Hematopoietic multipotent progenitor cell treated with erythropoietin and hydrocortisone succinate and interleukin-3 and kit ligand, for 6 days (in vitro differentiated cells): ENCODE results near the gene ZFYVE16.
A peak's percentile ranks its signal among the peaks of the same experiment; 100 is the strongest.
"Not testable (repeated sequence)": the region's sequence is repeated elsewhere in the genome, so short reads cannot be mapped to it uniquely, and the experiment has no call there.

ENCODE experiments used
- DNase-seq: peaks from one replicate; pipeline ENCODE4 v3.0.0-alpha.2; 2015

ZFYVE16 gene

DNA sequence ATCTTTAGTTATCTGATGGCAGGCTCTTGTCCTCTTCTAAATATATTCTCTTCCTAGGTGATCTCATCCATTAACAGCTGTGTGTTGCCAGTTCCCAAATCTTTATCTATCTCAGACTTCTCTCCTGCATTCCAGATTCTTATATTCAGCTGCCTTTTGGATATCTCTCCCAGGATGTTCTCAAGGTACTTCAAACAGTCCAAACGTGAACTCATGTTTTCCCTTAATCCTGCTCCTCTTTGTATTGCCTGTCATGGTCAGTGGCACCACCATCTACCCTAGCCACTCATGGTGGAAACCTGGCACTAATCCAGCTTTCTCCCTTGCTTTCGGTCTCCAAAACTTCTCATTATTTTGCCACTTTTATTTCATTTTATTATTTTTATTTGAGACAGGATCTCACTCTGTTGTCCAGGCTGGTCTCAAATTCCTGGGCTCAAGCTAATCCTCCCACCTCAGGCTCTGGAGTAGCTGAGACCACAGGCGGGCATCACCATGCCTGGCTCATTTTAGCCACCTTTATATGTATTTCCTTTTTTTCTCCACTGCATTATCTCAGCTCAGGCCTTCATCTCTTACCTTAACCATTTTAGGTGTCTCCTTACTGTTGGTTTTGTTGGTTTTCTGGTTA, 3.8 kb downstream of the ZFYVE16 start:
- no peak for DNase-seq

DNA sequence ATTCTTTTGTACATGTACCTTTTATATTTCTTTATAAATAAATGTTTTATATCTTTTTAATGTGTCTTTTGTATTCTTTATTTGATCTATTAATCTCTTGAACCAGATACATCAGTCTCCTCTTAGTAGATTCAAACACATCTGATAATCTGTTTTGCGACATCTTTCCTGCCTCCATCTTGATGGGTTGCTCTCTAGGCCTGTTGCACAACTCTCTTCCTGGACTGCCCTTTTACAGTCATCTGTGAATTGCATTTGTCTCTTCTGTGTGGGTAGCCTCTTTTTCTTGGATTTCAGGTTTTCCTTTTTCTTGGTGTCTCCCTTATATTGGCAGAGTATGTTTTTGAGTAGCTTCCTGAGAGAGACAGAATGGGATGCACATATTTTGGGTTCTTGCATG, 6.2 kb downstream of the ZFYVE16 start:
- peak; percentile 69 for DNase-seq

DNA sequence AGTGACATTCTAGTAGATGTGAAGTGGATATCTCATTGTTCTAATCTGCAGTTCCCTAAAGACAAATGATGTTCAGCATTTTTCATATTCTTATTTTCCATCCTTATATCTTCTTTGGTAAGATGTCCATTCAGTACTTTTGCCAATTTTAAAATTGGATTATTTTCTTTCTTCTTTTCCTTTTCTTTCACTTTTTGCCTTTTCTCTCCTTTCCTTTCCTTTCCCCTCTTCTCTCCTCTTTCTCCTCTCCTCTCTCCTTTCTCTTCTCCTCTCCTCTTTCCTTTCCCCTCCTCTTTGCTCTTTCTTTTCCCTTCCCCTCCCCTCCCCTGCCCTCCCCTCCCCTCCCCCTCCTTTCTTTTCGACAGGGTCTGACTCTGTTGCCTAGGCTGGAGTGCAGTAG, 10.1 kb downstream of the ZFYVE16 start:
- DNase-seq: no peak

DNA sequence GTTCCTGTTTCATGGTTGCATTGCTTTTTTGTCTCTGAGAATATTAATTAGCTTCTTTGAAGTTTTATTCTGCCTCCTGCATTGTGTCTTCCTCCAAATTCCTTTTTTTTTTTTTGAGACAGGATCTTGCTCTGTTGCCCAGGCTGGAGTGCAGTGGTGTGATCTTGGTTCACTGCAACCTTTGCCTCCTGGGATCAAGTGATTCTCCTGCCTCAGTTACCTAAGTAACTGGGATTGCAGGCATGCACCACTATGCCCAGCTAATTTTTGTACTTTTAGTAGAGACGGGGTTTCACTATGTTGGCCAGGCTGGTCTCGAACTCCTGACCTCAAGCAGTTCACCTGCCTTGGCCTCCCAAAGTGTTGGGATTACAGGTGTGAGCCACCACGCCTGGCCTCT, 16.5 kb downstream of the ZFYVE16 start:
- not testable (repeated sequence) for DNase-seq

DNA sequence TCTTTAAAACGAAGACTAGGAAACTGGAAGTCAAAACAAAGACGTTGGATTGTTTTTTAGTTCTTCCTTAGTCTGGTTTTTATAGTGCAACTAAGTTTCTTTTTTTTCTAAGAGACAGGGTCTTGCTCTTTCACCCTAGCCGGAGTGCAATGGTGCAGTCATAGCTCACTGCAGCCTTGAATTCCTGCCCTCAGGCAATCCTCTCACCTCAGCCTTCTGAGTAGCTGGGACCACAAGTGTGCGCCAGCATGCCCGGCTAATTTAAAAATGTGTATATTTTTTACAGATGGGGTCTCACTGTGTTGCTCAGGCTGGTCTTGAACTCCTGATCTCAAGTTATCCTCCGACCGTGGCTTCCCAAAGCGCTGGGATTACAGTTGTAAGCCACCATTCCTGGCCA, 27.6 kb downstream of the ZFYVE16 start:
- DNase-seq: no peak

DNA sequence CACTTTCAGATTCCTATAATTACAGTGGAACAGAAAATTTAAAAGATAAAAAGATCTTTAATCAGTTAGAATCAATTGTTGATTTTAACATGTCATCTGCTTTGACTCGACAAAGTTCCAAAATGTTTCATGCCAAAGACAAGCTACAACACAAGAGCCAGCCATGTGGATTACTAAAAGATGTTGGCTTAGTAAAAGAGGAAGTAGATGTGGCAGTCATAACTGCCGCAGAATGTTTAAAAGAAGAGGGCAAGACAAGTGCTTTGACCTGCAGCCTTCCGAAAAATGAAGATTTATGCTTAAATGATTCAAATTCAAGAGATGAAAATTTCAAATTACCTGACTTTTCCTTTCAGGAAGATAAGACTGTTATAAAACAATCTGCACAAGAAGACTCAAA, 29.5 kb downstream of the ZFYVE16 start:
- peak; percentile 28 for DNase-seq

DNA sequence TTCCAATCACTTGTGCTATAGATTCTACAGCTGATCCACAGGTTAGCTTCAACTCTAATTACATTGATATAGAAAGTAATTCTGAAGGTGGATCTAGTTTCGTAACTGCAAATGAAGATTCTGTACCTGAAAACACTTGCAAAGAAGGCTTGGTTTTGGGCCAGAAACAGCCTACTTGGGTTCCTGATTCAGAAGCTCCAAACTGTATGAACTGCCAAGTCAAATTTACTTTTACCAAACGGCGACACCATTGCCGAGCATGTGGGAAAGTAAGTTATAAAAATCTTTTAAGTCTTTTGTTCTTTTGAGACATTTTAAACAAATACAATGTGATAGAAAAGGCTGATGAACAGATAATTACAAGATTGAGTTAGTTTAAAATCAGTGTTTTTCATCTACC, 30.9 kb downstream of the ZFYVE16 start:
- no peak for DNase-seq

DNA sequence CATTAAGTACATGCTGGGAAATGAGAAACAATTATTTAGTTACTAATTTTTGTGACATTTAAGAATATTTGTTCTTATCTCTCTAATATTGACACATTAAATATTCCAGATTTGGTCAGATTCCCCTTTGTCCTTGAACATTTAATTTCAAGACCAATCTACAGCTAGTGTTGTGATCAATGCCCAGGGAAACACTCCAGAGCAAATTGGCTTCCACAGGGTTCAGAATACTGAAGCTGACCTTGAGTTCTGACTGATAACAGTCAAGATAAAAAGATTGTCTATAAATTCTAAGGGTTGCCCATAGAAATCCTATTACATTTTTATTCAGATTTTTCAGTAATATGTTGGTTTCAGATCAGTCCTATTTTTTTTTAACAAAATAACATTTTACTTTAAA, 31.3 kb downstream of the ZFYVE16 start:
- no peak for DNase-seq

DNA sequence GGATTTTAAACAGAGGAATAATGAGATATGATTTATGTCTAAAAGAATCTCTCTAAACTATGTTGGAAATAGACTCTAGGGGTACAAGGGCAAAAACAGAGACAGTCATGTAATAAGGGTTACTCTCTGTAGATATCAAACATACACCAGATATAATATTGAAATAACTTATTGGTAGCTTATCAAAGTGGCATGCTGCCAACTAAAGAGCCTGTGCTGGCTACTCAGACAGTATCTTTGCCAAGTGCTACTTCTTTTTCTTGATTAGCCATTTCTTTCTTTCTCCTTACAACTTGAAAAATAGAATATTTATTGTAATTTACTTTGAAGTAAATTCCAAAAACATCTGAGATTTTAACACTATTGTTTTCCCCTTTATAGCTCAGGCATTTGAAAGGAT, 34.9 kb downstream of the ZFYVE16 start:
- DNase-seq: peak; percentile 52

DNA sequence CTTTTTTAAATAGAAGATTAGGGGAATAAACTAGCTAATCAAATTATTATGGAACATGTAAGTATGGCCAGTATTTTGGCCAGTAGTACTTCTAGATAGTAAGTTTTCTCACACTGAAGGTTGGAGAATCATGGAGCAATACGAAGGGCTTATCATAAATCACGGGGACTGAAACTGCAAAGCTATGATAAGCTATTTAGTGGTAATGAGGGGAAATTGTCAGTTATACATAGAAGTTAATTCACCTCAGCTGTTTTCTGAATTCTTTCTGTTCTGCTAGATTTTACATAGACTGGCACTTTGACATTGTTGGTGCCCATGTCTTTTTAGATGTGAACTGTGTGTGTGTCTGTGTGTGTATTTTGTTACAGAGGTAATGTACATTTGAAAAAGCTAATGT, 45.5 kb downstream of the ZFYVE16 start:
- DNase-seq: peak; percentile 78

DNA sequence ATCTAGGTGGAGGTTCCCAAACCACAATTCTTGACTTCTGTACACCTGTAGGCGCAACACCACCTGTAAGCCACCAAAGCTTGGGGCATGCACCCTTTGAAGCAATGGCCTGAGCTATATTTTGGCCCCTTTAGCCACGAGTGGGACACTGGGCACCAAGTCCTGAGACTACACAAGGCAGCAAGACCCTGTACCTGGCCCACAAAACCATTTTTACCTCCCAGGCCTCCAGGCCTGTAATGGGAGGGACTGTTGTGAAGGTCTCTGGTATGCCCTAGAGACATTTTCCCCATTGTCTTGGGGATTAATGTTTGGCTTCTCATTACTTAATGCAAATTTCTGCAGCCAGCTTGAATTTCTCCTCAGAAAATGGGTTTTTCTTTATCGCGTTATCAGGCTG, 55.4 kb downstream of the ZFYVE16 start:
- no peak for DNase-seq

DNA sequence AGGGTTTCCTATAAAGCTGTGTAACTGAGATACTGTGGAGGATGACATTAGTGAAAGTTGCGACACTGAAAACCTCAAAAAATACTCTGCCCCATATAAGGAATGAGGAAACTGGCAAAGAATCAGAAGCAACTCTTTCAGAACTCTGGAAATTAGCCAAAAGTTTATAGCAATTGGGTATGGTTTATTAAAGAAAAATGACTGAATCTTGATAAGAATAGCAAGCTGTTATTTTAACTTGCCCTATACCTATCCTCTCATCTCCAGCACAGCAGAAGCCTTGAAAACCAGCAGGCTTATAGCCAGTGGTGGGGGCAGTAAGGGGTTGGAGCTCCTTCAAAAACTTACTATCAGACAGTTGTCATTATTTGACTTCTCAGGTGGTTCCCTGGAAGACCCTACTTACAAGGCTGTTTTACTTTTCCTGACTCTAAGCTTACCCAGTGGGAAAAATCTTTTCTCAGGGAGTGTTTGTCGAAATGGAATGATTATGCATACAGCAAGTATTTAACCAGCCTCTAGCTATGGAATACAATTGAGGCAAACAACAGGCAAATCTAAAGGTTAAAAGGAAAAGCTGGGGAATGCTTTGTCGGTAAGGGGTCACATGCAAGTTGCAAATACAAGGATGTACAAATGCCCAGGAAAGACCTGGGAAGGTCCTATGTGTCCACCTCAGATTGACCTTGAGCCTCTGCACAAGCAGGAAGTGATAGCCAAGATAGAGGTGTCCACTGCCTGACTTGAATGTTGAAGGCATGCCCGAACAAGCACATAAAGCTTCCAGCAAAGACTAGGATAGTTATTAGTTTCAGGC, 59.0 kb downstream of the ZFYVE16 start:
- peak; percentile 69 for DNase-seq

DNA sequence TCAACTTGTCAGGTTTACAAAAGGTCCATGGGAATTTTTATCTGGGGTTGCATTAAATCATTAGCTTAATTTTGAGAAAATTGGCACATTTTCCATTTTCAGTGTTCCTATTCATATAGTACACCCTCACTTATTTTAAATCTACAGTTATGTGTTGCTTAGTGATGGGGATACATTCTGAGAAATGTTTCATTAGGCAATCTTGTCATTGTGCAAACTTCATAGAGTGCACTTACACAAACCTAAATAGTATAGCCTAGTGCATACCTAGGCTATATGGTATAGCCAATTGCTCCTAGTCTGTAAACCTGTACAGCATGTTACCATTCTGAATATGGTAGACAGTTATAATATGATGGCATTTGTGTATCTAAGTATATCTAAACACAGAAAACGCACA, 60.3 kb downstream of the ZFYVE16 start:
- peak; percentile 23 for DNase-seq

DNA sequence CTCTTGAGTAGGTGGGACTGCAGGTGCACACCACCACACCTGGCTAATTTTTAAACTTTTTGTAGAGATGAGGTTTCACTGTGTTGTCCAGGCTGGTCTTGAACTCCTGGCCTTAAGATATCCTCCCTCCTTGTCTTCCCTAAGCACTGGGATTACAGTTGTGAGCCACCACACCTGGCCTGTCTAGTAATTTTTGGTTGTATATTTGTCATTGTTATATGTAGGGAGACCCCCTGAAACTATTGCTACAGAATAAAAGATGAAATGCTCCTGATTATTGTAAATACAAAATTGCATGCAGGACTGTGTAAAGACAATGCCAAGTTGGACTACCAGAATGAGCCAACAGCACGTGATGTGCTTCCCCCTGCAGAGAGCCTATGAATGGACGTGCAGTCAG, 62.8 kb downstream of the ZFYVE16 start:
- not testable (repeated sequence) for DNase-seq

DNA sequence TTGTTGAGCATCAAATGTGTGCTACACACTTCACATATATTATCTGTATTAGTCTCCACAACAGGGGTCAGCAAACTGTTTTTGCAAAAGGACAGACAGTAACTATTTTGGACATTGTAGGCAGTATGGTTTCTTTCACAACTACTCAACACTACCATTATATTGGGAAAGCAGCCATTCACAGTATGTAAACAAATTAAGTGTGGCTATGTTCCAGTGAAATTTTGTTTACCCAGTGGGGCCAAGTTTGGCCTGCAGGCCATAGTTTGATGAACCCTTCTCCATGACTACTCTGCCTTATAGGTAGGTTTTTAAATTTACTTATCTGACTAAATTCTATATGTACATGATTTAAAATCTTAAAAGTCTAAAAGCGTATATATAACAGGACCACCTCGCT, 67.1 kb downstream of the ZFYVE16 start:
- DNase-seq: no peak

DNA sequence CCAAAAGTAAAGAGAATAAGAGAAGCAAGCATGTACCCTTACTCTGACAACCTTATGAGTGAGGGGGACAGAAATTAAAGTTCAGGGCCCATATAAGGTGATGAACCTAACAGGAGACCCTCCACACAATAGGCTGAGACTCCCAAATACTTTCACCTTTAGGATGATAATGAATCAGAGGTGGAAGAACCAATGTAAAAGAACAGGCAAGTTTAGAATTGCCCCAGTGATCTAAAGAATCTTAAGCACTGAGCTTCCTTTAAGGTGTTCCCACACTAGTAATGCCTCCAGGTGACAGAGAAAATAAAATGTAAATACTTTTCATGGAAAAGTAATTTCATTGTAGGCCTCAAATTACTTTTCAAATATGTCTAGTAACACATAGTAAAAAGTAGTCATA, 71.8 kb downstream of the ZFYVE16 start:
- DNase-seq: no peak

DNA sequence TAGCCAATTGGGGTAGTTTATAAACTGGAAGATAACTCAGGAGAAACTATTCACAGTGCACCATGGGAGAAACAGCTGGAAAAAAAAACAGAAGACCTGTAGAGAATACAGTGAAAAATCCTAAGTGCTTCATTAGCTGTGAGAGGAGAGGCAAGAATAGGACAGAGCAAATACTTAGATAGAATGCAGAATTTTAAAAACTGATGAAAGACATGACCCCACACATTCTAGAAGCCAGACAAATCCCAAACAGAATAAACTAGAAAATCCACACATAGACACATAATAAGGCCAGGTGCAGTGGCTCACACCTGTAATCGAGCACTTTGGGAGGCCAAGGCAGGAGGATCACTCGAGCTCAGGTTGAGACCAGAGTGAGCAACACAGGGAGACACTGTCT, 72.5 kb downstream of the ZFYVE16 start:
- DNase-seq: no peak

DNA sequence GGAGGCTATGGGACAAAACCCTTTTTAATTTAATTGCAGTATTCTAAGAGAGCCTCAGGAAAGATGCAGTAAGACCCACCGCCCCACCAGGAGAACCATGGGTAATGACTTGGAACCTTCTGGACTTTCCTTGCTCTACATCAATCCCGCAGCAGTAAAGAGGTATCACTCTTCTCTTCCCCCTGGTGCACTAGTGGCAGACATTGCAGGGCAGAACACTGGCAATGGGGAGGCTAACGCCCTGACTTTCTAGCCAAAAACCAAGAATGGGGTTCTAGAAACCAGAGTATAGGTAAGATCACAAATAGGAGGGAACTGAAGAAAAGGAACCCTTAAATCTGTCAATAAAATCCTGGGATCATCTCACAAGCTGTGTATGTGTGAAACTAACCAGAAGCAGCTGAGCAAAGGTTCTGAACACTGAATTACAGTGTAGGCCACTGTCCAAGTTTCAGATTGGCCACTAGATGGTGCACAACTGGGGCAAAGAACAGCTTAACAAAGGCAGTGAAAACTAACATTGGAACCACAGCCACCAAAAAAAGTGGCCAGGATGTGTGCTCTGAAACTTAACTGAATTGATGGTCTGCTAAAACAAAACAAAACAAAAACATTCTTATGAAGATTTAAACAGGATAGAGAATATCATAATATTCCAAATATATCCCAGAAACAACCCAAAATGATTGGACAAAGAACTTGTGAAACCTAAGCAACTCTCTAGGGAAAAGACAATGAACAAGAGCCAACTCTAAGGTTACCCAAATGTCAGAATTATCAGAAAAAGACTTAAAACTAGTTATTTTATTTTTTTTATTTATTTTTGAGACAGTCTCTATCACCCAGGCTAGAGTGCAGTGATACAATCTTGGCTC, 73.4 kb downstream of the ZFYVE16 start:
- DNase-seq: peak; percentile 82

DNA sequence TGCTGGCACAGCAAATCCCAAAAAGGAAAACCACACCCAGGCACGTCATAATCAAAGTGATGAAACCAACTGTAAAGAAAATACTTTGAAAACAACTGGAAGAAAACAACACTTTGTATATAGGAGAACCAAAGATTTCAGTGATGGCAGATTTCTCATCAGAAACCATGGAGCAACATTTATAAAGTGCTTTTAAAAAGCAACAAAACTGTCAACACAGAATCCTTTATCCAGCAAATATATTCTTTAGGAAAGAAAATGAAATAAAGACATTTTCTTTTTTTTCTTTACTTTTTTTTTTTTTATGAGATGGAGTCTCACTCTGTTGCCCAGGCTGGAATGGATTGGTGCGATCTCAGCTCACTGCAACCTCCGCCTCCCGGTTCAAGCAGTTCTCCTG, 74.7 kb downstream of the ZFYVE16 start:
- DNase-seq: no peak

DNA sequence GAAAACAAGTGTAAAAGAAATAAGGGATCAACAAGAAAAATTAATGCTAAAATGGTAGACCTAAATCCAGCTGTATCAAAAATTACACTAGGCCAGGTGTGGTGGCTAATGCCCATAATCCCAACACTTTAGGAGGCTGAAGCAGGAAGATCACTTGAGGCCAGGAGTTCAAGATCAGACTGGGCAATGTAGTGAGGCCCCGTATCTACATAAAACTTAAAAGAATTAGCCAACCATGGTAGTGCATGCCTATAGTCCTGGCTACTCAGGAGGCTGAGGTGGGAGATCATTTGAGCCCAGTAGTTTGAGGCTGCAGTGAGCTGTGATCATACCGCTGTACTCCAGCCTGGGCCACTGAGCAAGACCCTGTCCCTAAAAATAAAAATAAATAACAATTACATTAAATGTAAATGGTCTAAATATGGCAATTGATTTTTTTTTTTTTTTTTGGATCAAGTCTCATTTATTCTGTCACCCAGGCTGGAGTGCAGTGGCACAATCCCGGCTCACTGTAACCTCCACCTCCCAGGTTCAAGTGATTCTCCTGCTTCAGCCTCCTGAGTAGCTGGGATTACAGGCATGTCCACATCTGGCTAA, 75.9 kb downstream of the ZFYVE16 start:
- DNase-seq: no peak

DNA sequence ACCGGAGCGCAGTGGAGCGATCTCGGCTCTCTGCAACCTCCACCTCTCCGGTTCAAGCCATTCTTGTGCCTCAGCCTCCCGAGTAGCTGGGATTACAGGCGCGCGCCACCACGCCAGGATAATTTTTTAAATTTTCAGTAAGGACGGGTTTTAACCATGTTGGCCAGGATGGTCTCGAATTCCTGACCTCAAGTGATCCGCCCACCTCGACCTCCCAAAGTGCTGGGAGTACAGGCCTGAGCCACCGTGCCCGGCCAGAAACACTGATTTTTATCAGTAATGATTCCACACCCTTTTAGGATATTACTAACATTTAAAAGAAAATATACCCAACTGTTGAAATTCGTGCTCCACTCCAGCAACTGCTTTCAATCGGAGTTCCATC, 79.6 kb downstream of the ZFYVE16 start:
- DNase-seq: no peak

DNA sequence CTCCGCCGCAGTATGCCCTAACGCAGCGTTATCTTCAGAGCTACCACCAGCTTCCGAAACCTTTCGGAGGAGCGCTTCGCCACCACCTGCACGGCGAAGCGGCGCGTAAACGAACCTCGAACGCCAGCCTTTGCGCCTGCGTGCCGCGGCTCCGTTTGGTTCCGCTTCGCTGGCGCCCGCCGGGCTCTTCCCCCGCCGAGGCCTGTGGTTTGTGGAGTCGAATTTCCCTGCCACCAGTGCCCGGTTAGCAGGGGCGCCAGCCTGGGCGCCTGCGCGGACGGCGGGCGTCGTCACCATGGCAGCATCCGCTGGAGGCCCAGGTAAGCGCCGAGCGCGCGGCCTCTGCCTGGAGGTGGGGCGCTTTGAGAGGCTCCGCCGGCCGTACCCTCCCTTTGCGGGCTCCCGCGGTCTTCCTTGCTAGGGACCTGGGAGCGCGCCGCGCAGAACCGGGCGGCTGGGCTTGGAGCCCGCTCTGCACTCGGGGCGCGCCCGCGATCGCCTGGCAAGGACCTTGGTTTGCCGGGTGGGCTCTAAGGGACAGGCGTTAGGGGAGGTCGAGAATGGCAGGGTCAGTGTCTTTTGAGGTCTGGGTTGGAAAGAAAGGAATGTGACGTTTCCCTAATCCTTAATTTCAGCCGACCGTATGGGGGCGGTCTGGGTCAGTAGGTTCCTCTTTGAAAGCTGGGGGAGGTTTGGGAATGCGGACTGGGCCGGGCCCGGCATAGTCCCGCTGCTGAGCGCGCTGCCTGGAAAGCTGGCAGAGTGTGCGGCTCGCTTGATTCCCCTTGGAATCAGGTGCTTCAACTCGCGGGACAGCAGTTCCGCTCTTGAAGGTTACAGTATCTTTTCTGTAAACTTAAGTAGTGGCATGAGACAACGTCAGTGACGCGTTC, 80.2 kb downstream of the ZFYVE16 start, which contains the start of gene FAM151B:
TSS of gene FAM151B (plus strand) at position 272 of the 893 bp plus-strand sequence. CDS start at position 296, 24 bp downstream.
- peak; percentile 79 for DNase-seq
